Activated CD4-positive, alpha-beta T cell treated with anti-CD3 and anti-CD28 coated beads, Interleukin-10, Interleukin-2, amounts not matched to agents 100 ng/mL and 50 ng/mL, durations not matched to agents 16 hours and 8 hours (primary cell): ENCODE measurements around the gene RNF17.
A peak's percentile ranks its signal among the peaks of the same experiment; 100 is the strongest.
"Not testable (repeated sequence)": the region's sequence is repeated elsewhere in the genome, so short reads cannot be mapped to it uniquely, and the experiment has no call there.

Source experiments
- DNase-seq: peaks from one replicate; pipeline ENCODE4 v3.0.0-alpha.2; 2020

Gene RNF17

GRCh38 chr13:24763596-24764275 is at the start of gene RNF17:
Gene RNF17, plus strand, starts transcription at chr13:24764169. Its CDS starts 35 bp downstream, at chr13:24764204.
- DNase-seq, result no peak

- DNase-seq, result no peak
These were observed 48.0 kb upstream of the RNF17 start for GRCh38 chr13:24716011-24716410.

GRCh38 chr13:24716446-24716845 is 47.5 kb upstream of the RNF17 start:
- no peak for DNase-seq

- DNase-seq, result no peak
These were observed 46.8 kb upstream of the RNF17 start for GRCh38 chr13:24717217-24717616.

GRCh38 chr13:24718192-24718965 is 45.6 kb upstream of the RNF17 start:
- DNase-seq, result no peak

GRCh38 chr13:24719139-24719538 is 44.8 kb upstream of the RNF17 start:
- DNase-seq, result no peak

GRCh38 chr13:24723206-24723605 is 40.8 kb upstream of the RNF17 start:
- DNase-seq, result no peak

- no peak for DNase-seq
These were observed 39.3 kb upstream of the RNF17 start for GRCh38 chr13:24724714-24725113.

GRCh38 chr13:24725379-24725778 is 38.6 kb upstream of the RNF17 start:
- DNase-seq, result no peak

- peak; percentile 81 for DNase-seq
These were observed 36.0 kb upstream of the RNF17 start for GRCh38 chr13:24727731-24728601.

- DNase-seq, result not testable (repeated sequence)
These were observed 32.9 kb upstream of the RNF17 start for GRCh38 chr13:24730873-24731567.

GRCh38 chr13:24734950-24735349 is 29.0 kb upstream of the RNF17 start:
- DNase-seq, result no peak

GRCh38 chr13:24737042-24737441 is 26.9 kb upstream of the RNF17 start:
- DNase-seq, result no peak

GRCh38 chr13:24738366-24738847 is 25.6 kb upstream of the RNF17 start:
- DNase-seq, result no peak

- DNase-seq, result no peak
These were observed 23.7 kb upstream of the RNF17 start for GRCh38 chr13:24740014-24740890.

GRCh38 chr13:24741016-24741662 is 22.8 kb upstream of the RNF17 start:
- peak; percentile 19 for DNase-seq

GRCh38 chr13:24741791-24742190 is 22.2 kb upstream of the RNF17 start:
- no peak for DNase-seq

- no peak for DNase-seq
These were observed 21.7 kb upstream of the RNF17 start for GRCh38 chr13:24742294-24742693.

- no peak for DNase-seq
These were observed 21.0 kb upstream of the RNF17 start for GRCh38 chr13:24742977-24743376.

- DNase-seq, result no peak
These were observed 19.7 kb upstream of the RNF17 start for GRCh38 chr13:24744247-24744646.

GRCh38 chr13:24745516-24745860 is 18.5 kb upstream of the RNF17 start:
- DNase-seq, result no peak
